Endothelial cell of umbilical vein (primary cell): Measurements from ENCODE around the gene ENGASE.

Experiments
- CTCF ChIP-seq, 2 donors: IDR thresholded peaks; 1 replicate in 1 of 2; 2 replicates in 1 of 2; pipeline ENCODE4 v1.5.1; 2011; ENCODE audit warnings: low read length in 2 of 2, mild to moderate bottlenecking in 2 of 2, moderate library complexity in 2 of 2, control low read depth in 1 of 2, inconsistent platforms in 1 of 2, low read depth in 1 of 2; ENCODE audit not compliant: insufficient read depth in 1 of 2; ENCODE audit errors: extremely low read depth in 1 of 2
- EZH2 ChIP-seq: IDR thresholded peaks from 2 replicates; pipeline ENCODE4 v1.6.1; 2012; ENCODE audit warnings: borderline replicate concordance, low read depth, mild to moderate bottlenecking, moderate library complexity, low read length, inconsistent platforms; ENCODE audit not compliant: severe bottlenecking
- FOS ChIP-seq: IDR thresholded peaks from 2 replicates; pipeline ENCODE4 v1.6.1; 2011; ENCODE audit warnings: mild to moderate bottlenecking, low read length, moderate library complexity, borderline replicate concordance; ENCODE audit not compliant: insufficient read depth
- GATA2 ChIP-seq: IDR thresholded peaks from 2 replicates; pipeline ENCODE4 v1.7.0; 2011; ENCODE audit warnings: low read depth, mild to moderate bottlenecking, moderate library complexity, mixed read lengths, low read length; ENCODE audit not compliant: insufficient read length, insufficient read depth
- JUN ChIP-seq: IDR thresholded peaks from 2 replicates; pipeline ENCODE4 v1.6.1; 2011; ENCODE audit warnings: borderline replicate concordance, low read depth; ENCODE audit not compliant: insufficient read length, insufficient read depth
- MAX ChIP-seq: IDR thresholded peaks from 2 replicates; pipeline ENCODE4 v1.6.1; 2011; ENCODE audit not compliant: insufficient read depth, insufficient read length
- MYC ChIP-seq: IDR thresholded peaks from one replicate; pipeline ENCODE4 v1.6.1; 2011; ENCODE audit warnings: mild to moderate bottlenecking, low read depth, low read length
- POLR2A ChIP-seq: IDR thresholded peaks from 2 replicates; pipeline ENCODE4 v1.6.1; 2012; ENCODE audit warnings: low read depth, mild to moderate bottlenecking, control low read depth, low read length
- POLR2AphosphoS5 ChIP-seq: IDR thresholded peaks from 2 replicates; pipeline ENCODE4 v1.6.1; 2012; ENCODE audit warnings: low read depth, mild to moderate bottlenecking, control low read depth, low read length, moderate library complexity; ENCODE audit not compliant: insufficient read depth

- TF ChIP-seq CTCF (IDR thresholded peaks at IDR 0.05; ENCODE audit: extremely low read depth in 1 of 2, insufficient read depth in 1 of 2, low read depth in 1 of 2, low read length in 2 of 2) (no peak), POLR2A (no peak), MAX (no peak), EZH2 (no peak), POLR2AphosphoS5 (no peak), MYC (no peak), JUN (no peak), GATA2 (no peak), FOS (no peak)
These were observed 7.1 kb downstream of the ENGASE start for GRCh38 chr17:79081571-79082276.
